HepG2 (cell line): ENCODE results near the gene RPH3AL. TPM values are rescaled to one million over a fixed set of nuclear protein-coding genes. Genes with fewer than 3 reads are reported as not detected.

Source experiments
- ATF7-NPFF ChIP-seq: sonication (generic); formaldehyde crosslinking; IDR thresholded peaks from 2 replicates; pipeline ENCODE4 v1.8.1; 2023; ENCODE audit warnings: mild to moderate bottlenecking, low read depth, missing genetic modification reagents, moderate library complexity
- E2F2 ChIP-seq: sonication (generic); formaldehyde crosslinking; IDR thresholded peaks from 2 replicates; pipeline ENCODE4 v1.4.0; 2020; ENCODE audit warnings: missing genetic modification reagents, borderline replicate concordance
- ONECUT2 ChIP-seq: sonication (generic); formaldehyde crosslinking; IDR thresholded peaks from 2 replicates; pipeline ENCODE4 v1.4.0; 2020; ENCODE audit warnings: missing genetic modification reagents
- PCBP2 ChIP-seq: fragments of 200-400 bp; formaldehyde crosslinking; optimal IDR thresholded peaks from 2 replicates; pipeline ENCODE3; 2018; ENCODE audit warnings: low read length, low read depth; ENCODE audit not compliant: poor library complexity, severe bottlenecking
- RERE ChIP-seq: IDR thresholded peaks from 2 replicates; pipeline ENCODE4 v1.6.1; 2016; ENCODE audit warnings: low read depth, missing genetic modification reagents, missing compliant biosample characterization
- TERF1 ChIP-seq: sonication (generic); formaldehyde crosslinking; IDR thresholded peaks from 2 replicates; pipeline ENCODE4 v1.8.0; 2022; ENCODE audit warnings: mild to moderate bottlenecking, missing genetic modification reagents, moderate library complexity
- ZNF318 ChIP-seq: sonication (generic); formaldehyde crosslinking; IDR thresholded peaks from 2 replicates; pipeline ENCODE4 v1.4.0; 2020; ENCODE audit warnings: mild to moderate bottlenecking, missing genetic modification reagents
- ZNF382 ChIP-seq: sonication (generic); formaldehyde crosslinking; IDR thresholded peaks from 2 replicates; pipeline ENCODE4 v1.5.0; 2020; ENCODE audit warnings: missing genetic modification reagents, mild to moderate bottlenecking, borderline replicate concordance
- ZNF556 ChIP-seq: sonication (generic); formaldehyde crosslinking; IDR thresholded peaks from 2 replicates; pipeline ENCODE4 v1.4.0; 2020; ENCODE audit warnings: mild to moderate bottlenecking, missing genetic modification reagents, borderline replicate concordance
- ZNF772 ChIP-seq: sonication (generic); formaldehyde crosslinking; IDR thresholded peaks from 2 replicates; pipeline ENCODE4 v1.5.0; 2020; ENCODE audit warnings: mild to moderate bottlenecking, missing genetic modification reagents
- ZSCAN29 ChIP-seq: sonication (generic); formaldehyde crosslinking; conservative IDR thresholded peaks from 2 replicates; pipeline ENCODE4 v1.4.0; 2020; ENCODE audit warnings: mild to moderate bottlenecking, missing genetic modification reagents
- polyA plus RNA-seq, 8 experiments: library from polyadenylated mRNA; depleted of rRNA in 3 of 8; stranded (reverse) in 7 of 8; unstranded in 1 of 8; fragments of >200 nt; fragmentation: Illumina TruSeq in 4 of 8; extraction: Trizol in 4 of 8; gene quantifications; 2 replicates each; pipeline versions ENCODE4 v1.2.1 to v1.2.3, GENCODE V29; 2011 to 2016; ENCODE audit warnings: low read depth in 4 of 8, missing spikeins in 1 of 8, mixed read lengths in 1 of 8; ENCODE audit not compliant: insufficient read depth in 1 of 8
- total RNA-seq, 5 experiments: library from RNA; depleted of rRNA; stranded (reverse); fragments of >200 nt; fragmentation: Illumina TruSeq; extraction: Trizol; gene quantifications; 2 replicates each; pipeline ENCODE4 v1.2.3, GENCODE V29; 2016; ENCODE audit warnings: low read depth in 1 of 5

Gene RPH3AL
- total and polyA plus RNA-seq, 2 of the 13 experiments (the other 11 are each of a cell fraction or from before 2014, with no cell fraction given) = 7.8 to 16.4 TPM

GRCh38 chr17:193841-194806, 158.5 kb downstream of the RPH3AL start (continued):
- TF ChIP-seq ZNF318 (CRISPR knock-in tag) = no peak
- TF ChIP-seq ZSCAN29 (CRISPR knock-in tag) = no peak
- 0 out of 2 replicates have a peak, but pooled peaks have one; percentile 66 for TF ChIP-seq ZNF556 (CRISPR knock-in tag)
- no peak for TF ChIP-seq TERF1 (CRISPR knock-in tag)
- no peak for TF ChIP-seq ZNF382 (CRISPR knock-in tag)
- no peak for TF ChIP-seq PCBP2
- TF ChIP-seq E2F2 (CRISPR knock-in tag) = no peak
- TF ChIP-seq ONECUT2 (CRISPR knock-in tag) = no peak
- no peak for TF ChIP-seq ZNF772 (CRISPR knock-in tag)
- TF ChIP-seq RERE (CRISPR knock-in tag) = no peak
- TF ChIP-seq ATF7-NPFF (CRISPR knock-in tag) = no peak
